GM18873 (cell line): ENCODE results near the gene HSD11B1L.

ENCODE experiments used
- ATAC-seq: cut with Tn5 transposase; IDR thresholded peaks from one replicate; pipeline ENCODE4 v1.9.1; 2021; ENCODE audit warnings: mild to moderate bottlenecking, moderate library complexity, moderate number of reproducible peaks; ENCODE audit not compliant: unreplicated experiment, low FRiP score

Gene HSD11B1L

GRCh38 chr19:5666921-5667610, 13.8 kb upstream of the HSD11B1L start:
- ATAC-seq = no peak

GRCh38 chr19:5667751-5668271, 13.0 kb upstream of the HSD11B1L start:
- ATAC-seq = no peak

GRCh38 chr19:5669212-5669611, 11.6 kb upstream of the HSD11B1L start:
- no peak for ATAC-seq

- no peak for ATAC-seq
Measured at GRCh38 chr19:5671600-5671999, 9.2 kb upstream of the HSD11B1L start.

- no peak for ATAC-seq
Measured at GRCh38 chr19:5672708-5673459, 7.9 kb upstream of the HSD11B1L start.

GRCh38 chr19:5673752-5674151, 7.1 kb upstream of the HSD11B1L start:
- ATAC-seq = no peak

- no peak for ATAC-seq
Measured at GRCh38 chr19:5674714-5675113, 6.1 kb upstream of the HSD11B1L start.

GRCh38 chr19:5676105-5676771, 4.6 kb upstream of the HSD11B1L start:
- no peak for ATAC-seq

- no peak for ATAC-seq
Measured at GRCh38 chr19:5676772-5677105, 4.1 kb upstream of the HSD11B1L start.

GRCh38 chr19:5677136-5677535, 3.7 kb upstream of the HSD11B1L start:
- no peak for ATAC-seq

- ATAC-seq = no peak
Measured at GRCh38 chr19:5677580-5677979, 3.2 kb upstream of the HSD11B1L start.

- ATAC-seq = no peak
Measured at GRCh38 chr19:5678071-5678718, 2.6 kb upstream of the HSD11B1L start.

GRCh38 chr19:5679289-5680083, 1.3 kb upstream of the HSD11B1L start:
- no peak for ATAC-seq

GRCh38 chr19:5680084-5680436, 767 bp upstream of the HSD11B1L start:
- ATAC-seq = no peak

GRCh38 chr19:5681391-5682106, 722 bp downstream of the HSD11B1L start:
- no peak for ATAC-seq

GRCh38 chr19:5682107-5682482, 1.3 kb downstream of the HSD11B1L start:
- ATAC-seq = no peak

- no peak for ATAC-seq
Measured at GRCh38 chr19:5683177-5683886, 2.5 kb downstream of the HSD11B1L start.

- ATAC-seq = no peak
Measured at GRCh38 chr19:5684694-5685430, 4.0 kb downstream of the HSD11B1L start.

- no peak for ATAC-seq
Measured at GRCh38 chr19:5686326-5686646, 5.5 kb downstream of the HSD11B1L start.
